ENCODE measurements around the gene TNFRSF6B.

- no peak for TF ChIP-seq CTCF (IDR thresholded peaks at IDR 0.05; ENCODE audit: borderline replicate concordance, extremely low read depth, low read length, poor library complexity, severe bottlenecking)
- TF ChIP-seq EZH2 (IDR thresholded peaks at IDR 0.05; ENCODE audit: borderline replicate concordance, low read depth, low read length, severe bottlenecking) = no peak
Observed at GRCh38 chr20:63747622-63748069, 51.2 kb downstream of the TNFRSF6B start.
